NCI-H1694 treated with DMSO at 0.1 percent for 48 hours (cell line): ENCODE data around the gene LRRC10B.

Source experiments
- DNase-seq: peaks from one replicate; lab custom pipeline; 2025; lab: John Stamatoyannopoulos, UW

LRRC10B gene

GRCh38 chr11:61546663-61547062 lies 38.1 kb downstream of the LRRC10B start:
- no peak for DNase-seq

- no peak for DNase-seq
Measured at GRCh38 chr11:61547246-61547645, 38.7 kb downstream of the LRRC10B start.

GRCh38 chr11:61549177-61549576 lies 40.6 kb downstream of the LRRC10B start:
- no peak for DNase-seq

GRCh38 chr11:61549662-61550568 lies 41.4 kb downstream of the LRRC10B start:
- DNase-seq: no peak

GRCh38 chr11:61550665-61551227 lies 42.2 kb downstream of the LRRC10B start:
- DNase-seq: no peak

GRCh38 chr11:61551634-61552033 lies 43.1 kb downstream of the LRRC10B start:
- no peak for DNase-seq

GRCh38 chr11:61552108-61552635 lies 43.6 kb downstream of the LRRC10B start:
- no peak for DNase-seq

- DNase-seq: no peak
Measured at GRCh38 chr11:61553373-61554171, 45.0 kb downstream of the LRRC10B start.

GRCh38 chr11:61554172-61554988 lies 45.8 kb downstream of the LRRC10B start:
- no peak for DNase-seq

- DNase-seq: no peak
Measured at GRCh38 chr11:61555051-61555969, 46.8 kb downstream of the LRRC10B start.

GRCh38 chr11:61555978-61556377 lies 47.4 kb downstream of the LRRC10B start:
- DNase-seq: no peak

- no peak for DNase-seq
Measured at GRCh38 chr11:61556621-61557020, 48.1 kb downstream of the LRRC10B start.
